Thyroid gland (tissue), 4 donors: Measurements from ENCODE around the gene TMC1.

Experiments used
- CTCF ChIP-seq, 6 experiments: fragments of 200-600 bp in 3 of 6; fragments of 450-650 bp in 3 of 6; sonication (generic) in 3 of 6; IDR thresholded peaks; one replicate each; pipeline ENCODE4 v1.5.1; 2016 to 2019; ENCODE audit warnings: antibody characterized with exemption in 6 of 6, mild to moderate bottlenecking in 2 of 6, inconsistent platforms in 1 of 6, moderate library complexity in 1 of 6
- POLR2A ChIP-seq, 2 donors: fragments of 450-650 bp; IDR thresholded peaks; one replicate each; pipeline ENCODE4 v1.6.1; 2017; ENCODE audit warnings: antibody characterized with exemption in 2 of 2, mild to moderate bottlenecking in 2 of 2, moderate library complexity in 1 of 2

- no peak for TF ChIP-seq CTCF (IDR thresholded peaks at IDR 0.05)
- no peak for TF ChIP-seq POLR2A (IDR thresholded peaks at IDR 0.05)
Measured at GRCh38 chr9:72590824-72591223, 69.4 kb downstream of the TMC1 start.
